Fibroblast of villous mesenchyme (primary cell): Measurements from ENCODE around the gene ZNF655. TPM values are rescaled to one million over a fixed set of nuclear protein-coding genes. Genes with fewer than 3 reads are reported as not detected.
A peak's percentile ranks its signal among the peaks of the same experiment; 100 is the strongest.
"Not testable (repeated sequence)": the region's sequence is repeated elsewhere in the genome, so short reads cannot be mapped to it uniquely, and the experiment has no call there.

ENCODE experiments used
- DNase-seq: peaks from one replicate; pipeline ENCODE4 v3.0.0-alpha.2; 2010; ENCODE audit warnings: low read depth
- H3K4me3 ChIP-seq: 2 replicates; pipeline ENCODE4 v1.5.1; 2011; ENCODE audit warnings: low read depth, mild to moderate bottlenecking, low read length
- CTCF ChIP-seq: IDR thresholded peaks from 2 replicates; pipeline ENCODE4 v1.5.1; 2012; ENCODE audit warnings: low read depth, mild to moderate bottlenecking, low read length; ENCODE audit not compliant: insufficient read depth
- total RNA-seq: library from RNA; depleted of rRNA; stranded (reverse); fragments of >200 nt; gene quantifications from 2 replicates; pipeline ENCODE4 v1.2.3, GENCODE V29; 2012

ZNF655 gene
- total RNA-seq, 1 donor: 88.5 TPM

GRCh38 chr7:99539213-99539811 is 19.1 kb upstream of the ZNF655 start:
- H3K4me3 ChIP-seq: no peak overlapping the region
- TF ChIP-seq CTCF: no peak
- peak; percentile 16 for DNase-seq

GRCh38 chr7:99540542-99540941 is 17.9 kb upstream of the ZNF655 start:
- no peak overlapping the region for H3K4me3 ChIP-seq

GRCh38 chr7:99541212-99541611 is 17.2 kb upstream of the ZNF655 start:
- DNase-seq: no peak
- no peak overlapping the region for H3K4me3 ChIP-seq
- TF ChIP-seq CTCF: no peak

More at GRCh38 chr7:99540542-99540941, 17.9 kb upstream of the ZNF655 start:
- no peak for TF ChIP-seq CTCF
- DNase-seq: no peak

- TF ChIP-seq CTCF: no peak
- no peak overlapping the region for H3K4me3 ChIP-seq
- no peak for DNase-seq
These were observed 15.3 kb upstream of the ZNF655 start for GRCh38 chr7:99543081-99543671.

GRCh38 chr7:99543916-99544315 is 14.5 kb upstream of the ZNF655 start:
- DNase-seq: no peak
- H3K4me3 ChIP-seq: no peak overlapping the region
- no peak for TF ChIP-seq CTCF

GRCh38 chr7:99545308-99545707 is 13.1 kb upstream of the ZNF655 start:
- not testable (repeated sequence) for H3K4me3 ChIP-seq, DNase-seq

GRCh38 chr7:99549545-99549944 is 8.9 kb upstream of the ZNF655 start:
- DNase-seq, H3K4me3 ChIP-seq: not testable (repeated sequence)

- peak overlapping the region; percentile 99 for H3K4me3 ChIP-seq
- DNase-seq: peak; percentile 31
- no peak for TF ChIP-seq CTCF
These were observed 7.1 kb upstream of the ZNF655 start for GRCh38 chr7:99551334-99551733.
